GM19099 (cell line): Measurements from ENCODE around the gene CSNK2B.

Source experiments
- POLR2A ChIP-seq: IDR thresholded peaks from 3 replicates; pipeline ENCODE4 v1.6.1; 2011; ENCODE audit warnings: low read depth; ENCODE audit not compliant: insufficient read length; ENCODE audit errors: extremely low read depth

CSNK2B gene

GRCh38 chr6:31665501-31666336 lies at the start of gene CSNK2B:
Gene CSNK2B (plus strand): TSS chr6:31666080. CDS start chr6:31666832, 752 bp downstream.
- peak; percentile 90 for TF ChIP-seq POLR2A

GRCh38 chr6:31617010-31617409 lies 48.9 kb upstream of the CSNK2B start:
- no peak for TF ChIP-seq POLR2A

GRCh38 chr6:31619805-31620585 lies 45.9 kb upstream of the CSNK2B start:
- peak; percentile 86 for TF ChIP-seq POLR2A

- peak; percentile 69 for TF ChIP-seq POLR2A
Measured at GRCh38 chr6:31620586-31621319, 45.1 kb upstream of the CSNK2B start, which contains the start of gene PRRC2A. Gene PRRC2A (plus strand): TSS chr6:31620715. CDS start chr6:31622790, 2,075 bp downstream.

- no peak for TF ChIP-seq POLR2A
Measured at GRCh38 chr6:31621320-31621939, 44.5 kb upstream of the CSNK2B start.

- TF ChIP-seq POLR2A = no peak
Measured at GRCh38 chr6:31621991-31622390, 43.9 kb upstream of the CSNK2B start.

- TF ChIP-seq POLR2A = no peak
Measured at GRCh38 chr6:31622684-31623091, 43.2 kb upstream of the CSNK2B start.

GRCh38 chr6:31624070-31624469 lies 41.8 kb upstream of the CSNK2B start:
- TF ChIP-seq POLR2A = no peak

GRCh38 chr6:31626952-31627351 lies 38.9 kb upstream of the CSNK2B start:
- TF ChIP-seq POLR2A = no peak

- no peak for TF ChIP-seq POLR2A
Measured at GRCh38 chr6:31627690-31628287, 38.1 kb upstream of the CSNK2B start.

GRCh38 chr6:31629014-31629413 lies 36.9 kb upstream of the CSNK2B start:
- no peak for TF ChIP-seq POLR2A

GRCh38 chr6:31630177-31630934 lies 35.5 kb upstream of the CSNK2B start:
- no peak for TF ChIP-seq POLR2A

- no peak for TF ChIP-seq POLR2A
Measured at GRCh38 chr6:31631209-31631608, 34.7 kb upstream of the CSNK2B start.
